ENCODE measurements around the gene ATP13A5. TPM values are rescaled to one million over a fixed set of nuclear protein-coding genes. Genes with fewer than 3 reads are reported as not detected.

Gene ATP13A5
- total and polyA plus RNA-seq, 8 donors, result 0.55 to 2.0 TPM; not detected in 6

- TF ChIP-seq EP300 (IDR thresholded peaks at IDR 0.05) (no peak), POLR2A (IDR thresholded peaks at IDR 0.05) (no peak), CTCF (IDR thresholded peaks at IDR 0.05) (no peak), POLR2AphosphoS5 (IDR thresholded peaks at IDR 0.05) (no peak)
- Histone ChIP-seq H3K27ac (no peak overlapping the region), H3K4me3 (no peak overlapping the region), H3K36me3 (no peaks in the 10 kb centered on the region), H3K4me1 (no peaks in the 10 kb centered on the region), H3K27me3 (no peaks in the 10 kb centered on the region), H3K9me3 (no peaks in the 10 kb centered on the region)
- intact Hi-C loops (cut with DNase I; ENCODE audit: low total_unique reads), result no loop called here
- no peak for DNase-seq
- WGBS, 5 donors, result 88 to 100% (median 93%) methylated on average over 1 of the region's 1 CpG
These were observed 73.2 kb downstream of the ATP13A5 start for GRCh38 chr3:193305356-193305755.

GRCh38 chr3:193301433-193301832 is 77.1 kb downstream of the ATP13A5 start:
- H3K27ac ChIP-seq, result no peak overlapping the region
- 55 to 74% (median 59%) methylated on average over 1 of the region's 1 CpG for WGBS, 5 donors
- no peaks in the 10 kb centered on the region for H3K27me3 ChIP-seq
- H3K9me3 ChIP-seq, result peaks cover 0 to under 1% (median 0%) of the 10 kb centered on the region in 4 donors
- H3K4me1 ChIP-seq, result no peaks in the 10 kb centered on the region
- DNase-seq, result peak in 1 of 2 donors; percentile 9
- H3K36me3 ChIP-seq, result no peaks in the 10 kb centered on the region
- intact Hi-C loops (cut with DNase I; ENCODE audit: low total_unique reads), result no loop called here
- TF ChIP-seq POLR2A (IDR thresholded peaks at IDR 0.05) (no peak), EP300 (IDR thresholded peaks at IDR 0.05) (no peak), POLR2AphosphoS5 (IDR thresholded peaks at IDR 0.05) (no peak), CTCF (IDR thresholded peaks at IDR 0.05) (no peak)
- no peak overlapping the region for H3K4me3 ChIP-seq

- no peaks in the 10 kb centered on the region for H3K27me3 ChIP-seq
These were observed 81.1 kb downstream of the ATP13A5 start for GRCh38 chr3:193297421-193297820.

GRCh38 chr3:193295985-193296384 is 82.6 kb downstream of the ATP13A5 start:
- intact Hi-C loops (cut with DNase I; ENCODE audit: low total_unique reads), result no loop called here
- 74 to 89% (median 83%) methylated on average over 2 of the region's 2 CpGs for WGBS, 5 donors
- H3K9me3 ChIP-seq, result peaks cover 0 to 17% (median 9%) of the 10 kb centered on the region in 4 donors
- no peak for TF ChIP-seq POLR2A (IDR thresholded peaks at IDR 0.05)
- TF ChIP-seq EP300 (IDR thresholded peaks at IDR 0.05), result no peak
- TF ChIP-seq CTCF (IDR thresholded peaks at IDR 0.05), result no peak
- TF ChIP-seq POLR2AphosphoS5 (IDR thresholded peaks at IDR 0.05), result no peak
- no peaks in the 10 kb centered on the region for H3K36me3 ChIP-seq
- no peaks in the 10 kb centered on the region for H3K27me3 ChIP-seq
- no peak overlapping the region for H3K27ac ChIP-seq
- DNase-seq, result no peak
- no peaks in the 10 kb centered on the region for H3K4me1 ChIP-seq
- H3K4me3 ChIP-seq, result no peak overlapping the region

More at GRCh38 chr3:193297421-193297820, 81.1 kb downstream of the ATP13A5 start:
- intact Hi-C loops (cut with DNase I; ENCODE audit: low total_unique reads), result no loop called here
- 82 to 86% (median 85%) methylated on average over 5 of the region's 5 CpGs for WGBS, 5 donors
- no peak for TF ChIP-seq POLR2A (IDR thresholded peaks at IDR 0.05)
- Histone ChIP-seq H3K9me3 (peaks cover 0 to 6% (median 0%) of the 10 kb centered on the region in 4 donors), H3K27ac (no peak overlapping the region), H3K4me1 (no peaks in the 10 kb centered on the region), H3K36me3 (no peaks in the 10 kb centered on the region), H3K4me3 (no peak overlapping the region)
- DNase-seq, result no peak

GRCh38 chr3:193292386-193292785 is 86.2 kb downstream of the ATP13A5 start:
- TF ChIP-seq CTCF (IDR thresholded peaks at IDR 0.05), result no peak
- no peak for TF ChIP-seq POLR2A (IDR thresholded peaks at IDR 0.05)
- no peak for TF ChIP-seq EP300 (IDR thresholded peaks at IDR 0.05)
- no peak for TF ChIP-seq POLR2AphosphoS5 (IDR thresholded peaks at IDR 0.05)
- 70 to 88% (median 81%) methylated on average over 3 of the region's 3 CpGs for WGBS, 5 donors
- Histone ChIP-seq H3K4me3 (no peak overlapping the region), H3K36me3 (no peaks in the 10 kb centered on the region), H3K9me3 (peaks cover 0 to 17% (median 9%) of the 10 kb centered on the region in 4 donors), H3K4me1 (no peaks in the 10 kb centered on the region), H3K27me3 (no peaks in the 10 kb centered on the region), H3K27ac (no peak overlapping the region)
- intact Hi-C loops (cut with DNase I; ENCODE audit: low total_unique reads), result no loop called here
- no peak for DNase-seq
